ENCODE data around the gene OMA1.

The OMA1 gene

GRCh38 chr1:58447042-58447441 lies 99.5 kb downstream of the OMA1 start:
- no peaks in the 10 kb centered on the region for H3K9me3 ChIP-seq (ENCODE audit: control insufficient read depth, insufficient read depth, low read length)
- H3K36me3 ChIP-seq (ENCODE audit: insufficient read depth, low read length), result no peaks in the 10 kb centered on the region
- H3K4me1 ChIP-seq (ENCODE audit: insufficient read depth, low read length), result peaks cover 18% of the 10 kb centered on the region; the same call in 1 of the 2 replicates
- no peak overlapping the region for H3K9ac ChIP-seq (ENCODE audit: low read depth, low read length)

- H3K4me1 ChIP-seq (ENCODE audit: insufficient read depth, low read length), result peaks cover 18% of the 10 kb centered on the region; the same call in 1 of the 2 replicates
- H3K9ac ChIP-seq (ENCODE audit: low read depth, low read length), result no peak overlapping the region
- H3K9me3 ChIP-seq (ENCODE audit: control insufficient read depth, insufficient read depth, low read length), result no peaks in the 10 kb centered on the region
- H3K36me3 ChIP-seq (ENCODE audit: insufficient read depth, low read length), result no peaks in the 10 kb centered on the region
Measured at GRCh38 chr1:58446368-58446767, 100.2 kb downstream of the OMA1 start.

- peaks cover 18% of the 10 kb centered on the region; the same call in 1 of the 2 replicates for H3K4me1 ChIP-seq (ENCODE audit: insufficient read depth, low read length)
- H3K36me3 ChIP-seq (ENCODE audit: insufficient read depth, low read length), result no peaks in the 10 kb centered on the region
- H3K9ac ChIP-seq (ENCODE audit: low read depth, low read length), result no peak overlapping the region
- H3K9me3 ChIP-seq (ENCODE audit: control insufficient read depth, insufficient read depth, low read length), result no peaks in the 10 kb centered on the region
Measured at GRCh38 chr1:58443986-58444868, 102.3 kb downstream of the OMA1 start.

GRCh38 chr1:58442114-58442513 lies 104.4 kb downstream of the OMA1 start:
- no peaks in the 10 kb centered on the region for H3K36me3 ChIP-seq (ENCODE audit: insufficient read depth, low read length)
- H3K9ac ChIP-seq (ENCODE audit: low read depth, low read length), result no peak overlapping the region
- H3K4me1 ChIP-seq (ENCODE audit: insufficient read depth, low read length), result peaks cover 16% of the 10 kb centered on the region; the same call in 1 of the 2 replicates
- H3K9me3 ChIP-seq (ENCODE audit: control insufficient read depth, insufficient read depth, low read length), result no peaks in the 10 kb centered on the region

- Histone ChIP-seq H3K4me1 (ENCODE audit: insufficient read depth, low read length) (0 out of 2 replicates have a peak, but pooled peaks cover 12% of the 10 kb centered on the region), H3K9ac (ENCODE audit: low read depth, low read length) (no peak overlapping the region), H3K9me3 (ENCODE audit: control insufficient read depth, insufficient read depth, low read length) (no peaks in the 10 kb centered on the region)
Measured at GRCh38 chr1:58441699-58442098, 104.8 kb downstream of the OMA1 start.

GRCh38 chr1:58440696-58441095 lies 105.8 kb downstream of the OMA1 start:
- no peaks in the 10 kb centered on the region for H3K9me3 ChIP-seq (ENCODE audit: control insufficient read depth, insufficient read depth, low read length)
- H3K9ac ChIP-seq (ENCODE audit: low read depth, low read length), result no peak overlapping the region
- H3K36me3 ChIP-seq (ENCODE audit: insufficient read depth, low read length), result no peaks in the 10 kb centered on the region
- 0 out of 2 replicates have a peak, but pooled peaks cover 8% of the 10 kb centered on the region for H3K4me1 ChIP-seq (ENCODE audit: insufficient read depth, low read length)

More at GRCh38 chr1:58441699-58442098, 104.8 kb downstream of the OMA1 start:
- H3K36me3 ChIP-seq (ENCODE audit: insufficient read depth, low read length), result no peaks in the 10 kb centered on the region

GRCh38 chr1:58439946-58440345 lies 106.6 kb downstream of the OMA1 start:
- H3K9me3 ChIP-seq (ENCODE audit: control insufficient read depth, insufficient read depth, low read length), result no peaks in the 10 kb centered on the region
- H3K4me1 ChIP-seq (ENCODE audit: insufficient read depth, low read length), result 0 out of 2 replicates have a peak, but pooled peaks cover 8% of the 10 kb centered on the region
- H3K9ac ChIP-seq (ENCODE audit: low read depth, low read length), result no peak overlapping the region
- H3K36me3 ChIP-seq (ENCODE audit: insufficient read depth, low read length), result no peaks in the 10 kb centered on the region

GRCh38 chr1:58438468-58438867 lies 108.1 kb downstream of the OMA1 start:
- 0 out of 2 replicates have a peak, but pooled peaks cover 8% of the 10 kb centered on the region for H3K4me1 ChIP-seq (ENCODE audit: insufficient read depth, low read length)
- H3K9me3 ChIP-seq (ENCODE audit: control insufficient read depth, insufficient read depth, low read length), result no peaks in the 10 kb centered on the region
- no peaks in the 10 kb centered on the region for H3K36me3 ChIP-seq (ENCODE audit: insufficient read depth, low read length)
- no peak overlapping the region for H3K9ac ChIP-seq (ENCODE audit: low read depth, low read length)

- Histone ChIP-seq H3K9ac (ENCODE audit: low read depth, low read length) (no peak overlapping the region), H3K4me1 (ENCODE audit: insufficient read depth, low read length) (peaks cover 15% of the 10 kb centered on the region; the same call in 1 of the 2 replicates)
Measured at GRCh38 chr1:58437623-58438022, 108.9 kb downstream of the OMA1 start.

GRCh38 chr1:58436615-58437297 lies 109.8 kb downstream of the OMA1 start:
- Histone ChIP-seq H3K4me1 (ENCODE audit: insufficient read depth, low read length) (peaks cover 20% of the 10 kb centered on the region; the same call in 1 of the 2 replicates), H3K36me3 (ENCODE audit: insufficient read depth, low read length) (no peaks in the 10 kb centered on the region), H3K9me3 (ENCODE audit: control insufficient read depth, insufficient read depth, low read length) (no peaks in the 10 kb centered on the region), H3K9ac (ENCODE audit: low read depth, low read length) (no peak overlapping the region)

More at GRCh38 chr1:58437623-58438022, 108.9 kb downstream of the OMA1 start:
- Histone ChIP-seq H3K36me3 (ENCODE audit: insufficient read depth, low read length) (no peaks in the 10 kb centered on the region), H3K9me3 (ENCODE audit: control insufficient read depth, insufficient read depth, low read length) (no peaks in the 10 kb centered on the region)

- Histone ChIP-seq H3K9me3 (ENCODE audit: control insufficient read depth, insufficient read depth, low read length) (no peaks in the 10 kb centered on the region), H3K9ac (ENCODE audit: low read depth, low read length) (no peak overlapping the region), H3K4me1 (ENCODE audit: insufficient read depth, low read length) (peaks cover 20% of the 10 kb centered on the region; the same call in 1 of the 2 replicates), H3K36me3 (ENCODE audit: insufficient read depth, low read length) (no peaks in the 10 kb centered on the region)
Measured at GRCh38 chr1:58435376-58435775, 111.2 kb downstream of the OMA1 start.

- Histone ChIP-seq H3K4me1 (ENCODE audit: insufficient read depth, low read length) (peaks cover 20% of the 10 kb centered on the region; the same call in 1 of the 2 replicates), H3K9me3 (ENCODE audit: control insufficient read depth, insufficient read depth, low read length) (no peaks in the 10 kb centered on the region), H3K36me3 (ENCODE audit: insufficient read depth, low read length) (no peaks in the 10 kb centered on the region), H3K9ac (ENCODE audit: low read depth, low read length) (no peak overlapping the region)
Measured at GRCh38 chr1:58434607-58435006, 111.9 kb downstream of the OMA1 start.

GRCh38 chr1:58434181-58434580 lies 112.3 kb downstream of the OMA1 start:
- Histone ChIP-seq H3K36me3 (ENCODE audit: insufficient read depth, low read length) (no peaks in the 10 kb centered on the region), H3K4me1 (ENCODE audit: insufficient read depth, low read length) (peaks cover 20% of the 10 kb centered on the region; the same call in 1 of the 2 replicates), H3K9ac (ENCODE audit: low read depth, low read length) (no peak overlapping the region), H3K9me3 (ENCODE audit: control insufficient read depth, insufficient read depth, low read length) (no peaks in the 10 kb centered on the region)

GRCh38 chr1:58432851-58433668 lies 113.5 kb downstream of the OMA1 start:
- peaks cover 15% of the 10 kb centered on the region; the same call in 1 of the 2 replicates for H3K4me1 ChIP-seq (ENCODE audit: insufficient read depth, low read length)
- no peaks in the 10 kb centered on the region; the same call in 1 of the 2 replicates for H3K9me3 ChIP-seq (ENCODE audit: control insufficient read depth, insufficient read depth, low read length)
- no peak overlapping the region for H3K9ac ChIP-seq (ENCODE audit: low read depth, low read length)
- H3K36me3 ChIP-seq (ENCODE audit: insufficient read depth, low read length), result no peaks in the 10 kb centered on the region

All from ES-I3 (cell line).